Measurements from ENCODE around the gene COL4A2.

The COL4A2 gene

DNA sequence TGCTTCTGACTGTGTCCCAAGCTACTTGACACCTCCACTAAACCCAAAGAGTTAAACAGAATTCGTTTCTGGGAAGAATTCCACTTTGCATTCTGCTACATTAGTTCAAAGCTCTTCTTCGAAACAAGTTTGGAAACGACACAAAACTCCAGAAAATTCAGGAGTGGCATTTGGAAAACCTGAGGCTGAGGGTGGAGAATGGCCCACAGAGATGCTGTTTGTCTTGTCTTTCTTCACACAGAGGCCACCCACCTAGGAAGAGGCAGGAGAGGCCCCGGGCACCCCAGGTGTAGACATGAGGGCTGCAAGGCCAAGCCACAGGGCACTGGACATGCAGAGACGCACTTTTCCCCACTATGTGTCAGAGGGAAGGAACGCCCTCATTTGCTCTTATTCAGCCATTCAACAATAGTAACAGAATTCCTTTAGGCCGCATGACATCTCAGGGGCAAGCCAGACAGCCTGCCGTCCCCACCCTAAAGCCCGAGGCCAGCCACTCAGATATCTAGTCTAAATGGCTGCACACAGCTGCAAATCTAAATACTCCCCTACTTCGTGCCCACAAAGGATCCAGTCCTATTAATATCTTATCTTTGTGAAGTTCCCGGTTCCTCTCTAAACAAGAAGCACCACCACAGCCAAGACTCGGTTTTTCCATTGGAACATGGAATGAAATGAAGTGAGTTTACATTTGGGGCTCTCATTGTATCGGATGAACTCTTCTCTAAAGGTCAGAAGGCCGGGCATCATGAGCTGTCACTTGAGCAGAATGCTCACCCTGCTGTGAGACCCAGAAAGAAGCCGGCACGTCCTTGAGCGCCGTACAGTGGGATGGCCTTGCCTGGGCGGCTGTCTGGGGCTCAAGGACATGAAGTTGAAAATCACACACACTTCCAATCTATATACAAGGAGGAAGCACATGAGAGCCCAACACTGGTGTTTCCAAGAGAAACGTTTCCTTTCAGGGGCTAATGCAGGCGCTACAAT is 20.0 kb upstream of the COL4A2 start:
- no peaks in the 10 kb centered on the region for H3K4me1 ChIP-seq (ENCODE audit: low read depth, poor library complexity, severe bottlenecking)
- TF ChIP-seq CTCF (conservative IDR thresholded peaks at IDR 0.05; ENCODE audit: low read depth, low read length): no peak
- H3K27ac ChIP-seq: no peak overlapping the region
- no peaks in the 10 kb centered on the region for H3K36me3 ChIP-seq (ENCODE audit: insufficient read depth)
- H3K27me3 ChIP-seq (ENCODE audit: insufficient read depth, low read depth): no peaks in the 10 kb centered on the region
- H4K20me1 ChIP-seq (ENCODE audit: insufficient read depth): no peaks in the 10 kb centered on the region
- no peak overlapping the region for H3K9ac ChIP-seq
- no peak overlapping the region for H2AFZ ChIP-seq (ENCODE audit: low read depth)
- no peak overlapping the region for H3K4me2 ChIP-seq
- H3K79me2 ChIP-seq (ENCODE audit: insufficient read depth, low read depth): no peaks in the 10 kb centered on the region
- no peak overlapping the region for H3K4me3 ChIP-seq (IDR thresholded peaks at IDR 0.05; ENCODE audit: insufficient read depth, low read depth, low read length)

- Histone ChIP-seq H3K4me2 (no peak overlapping the region), H4K20me1 (ENCODE audit: insufficient read depth) (no peaks in the 10 kb centered on the region), H3K9ac (no peak overlapping the region), H3K79me2 (ENCODE audit: insufficient read depth, low read depth) (no peaks in the 10 kb centered on the region), H2AFZ (ENCODE audit: low read depth) (no peak overlapping the region), H3K27ac (no peak overlapping the region), H3K36me3 (ENCODE audit: insufficient read depth) (no peaks in the 10 kb centered on the region), H3K27me3 (ENCODE audit: insufficient read depth, low read depth) (no peaks in the 10 kb centered on the region), H3K4me1 (ENCODE audit: low read depth, poor library complexity, severe bottlenecking) (no peaks in the 10 kb centered on the region), H3K4me3 (IDR thresholded peaks at IDR 0.05; ENCODE audit: insufficient read depth, low read depth, low read length) (no peak overlapping the region)
- TF ChIP-seq CTCF (conservative IDR thresholded peaks at IDR 0.05; ENCODE audit: low read depth, low read length): no peak
Observed at GRCh38 chr13:110289174-110289573, 17.9 kb upstream of the COL4A2 start.

GRCh38 chr13:110289661-110290060 is 17.4 kb upstream of the COL4A2 start:
- H3K4me1 ChIP-seq (ENCODE audit: low read depth, poor library complexity, severe bottlenecking): no peaks in the 10 kb centered on the region
- no peak overlapping the region for H3K9ac ChIP-seq
- no peak overlapping the region for H3K4me3 ChIP-seq (IDR thresholded peaks at IDR 0.05; ENCODE audit: insufficient read depth, low read depth, low read length)
- no peaks in the 10 kb centered on the region for H3K79me2 ChIP-seq (ENCODE audit: insufficient read depth, low read depth)
- no peak overlapping the region for H2AFZ ChIP-seq (ENCODE audit: low read depth)
- H3K36me3 ChIP-seq (ENCODE audit: insufficient read depth): no peaks in the 10 kb centered on the region
- TF ChIP-seq CTCF (conservative IDR thresholded peaks at IDR 0.05; ENCODE audit: low read depth, low read length): no peak
- no peaks in the 10 kb centered on the region for H4K20me1 ChIP-seq (ENCODE audit: insufficient read depth)
- H3K27me3 ChIP-seq (ENCODE audit: insufficient read depth, low read depth): no peaks in the 10 kb centered on the region
- H3K4me2 ChIP-seq: no peak overlapping the region
- no peak overlapping the region for H3K27ac ChIP-seq

GRCh38 chr13:110290153-110290552 is 16.9 kb upstream of the COL4A2 start:
- H3K79me2 ChIP-seq (ENCODE audit: insufficient read depth, low read depth): no peaks in the 10 kb centered on the region
- no peak overlapping the region for H3K9ac ChIP-seq
- H3K4me1 ChIP-seq (ENCODE audit: low read depth, poor library complexity, severe bottlenecking): no peaks in the 10 kb centered on the region
- no peaks in the 10 kb centered on the region for H3K27me3 ChIP-seq (ENCODE audit: insufficient read depth, low read depth)
- H2AFZ ChIP-seq (ENCODE audit: low read depth): no peak overlapping the region
- no peaks in the 10 kb centered on the region for H3K36me3 ChIP-seq (ENCODE audit: insufficient read depth)
- H3K4me2 ChIP-seq: no peak overlapping the region
- no peak overlapping the region for H3K4me3 ChIP-seq (IDR thresholded peaks at IDR 0.05; ENCODE audit: insufficient read depth, low read depth, low read length)
- H4K20me1 ChIP-seq (ENCODE audit: insufficient read depth): no peaks in the 10 kb centered on the region
- no peak overlapping the region for H3K27ac ChIP-seq
- TF ChIP-seq CTCF (conservative IDR thresholded peaks at IDR 0.05; ENCODE audit: low read depth, low read length): no peak
